PC-3 (cell line): Measurements from ENCODE around the gene SPACA6. TPM values are rescaled to one million over a fixed set of nuclear protein-coding genes. Genes with fewer than 3 reads are reported as not detected.

Experiments
- ATAC-seq: fragments of 200-7000 bp; cut with Tn5 transposase; 2 replicates; pipeline ENCODE4 v1.9.1; 2020; ENCODE audit warnings: mild to moderate bottlenecking, moderate library complexity
- BruUV-seq: library from RNA; stranded (reverse); fragments of 400-500 nt; replicated peaks from 2 replicates; lab custom pipeline; 2021; lab: Mats Ljungman, UMichigan
- CTCF ChIA-PET: fragments of 300-600 bp; sonication (Branson Sonifier 250); formaldehyde crosslinking; loops from one replicate; lab custom pipeline; 2022; ENCODE audit warnings: antibody characterized with exemption; lab: Charles Lee
- POLR2A ChIA-PET: fragments of 300-600 bp; sonication (Branson Sonifier 250); formaldehyde crosslinking; loops from one replicate; lab custom pipeline; 2022; ENCODE audit warnings: antibody characterized with exemption; ENCODE audit not compliant: unreplicated experiment; lab: Charles Lee
- DNase-seq: peaks from one replicate; pipeline ENCODE4 v3.0.0-alpha.2; 2015
- H2AFZ ChIP-seq: fragments of 300-600 bp; sonication (generic); 2 replicates; pipeline ENCODE4 v1.6.0; 2016; ENCODE audit warnings: antibody characterized with exemption, low read length
- H3F3A ChIP-seq: fragments of 300-600 bp; sonication (generic); one replicate; pipeline ENCODE4 v1.6.0; 2017; ENCODE audit warnings: antibody characterized with exemption, low read length, control low read depth, mild to moderate bottlenecking; ENCODE audit not compliant: unreplicated experiment
- H3K27ac ChIP-seq: fragments of 300-600 bp; sonication (generic); 2 replicates; pipeline ENCODE4 v1.5.1; 2016; ENCODE audit warnings: mild to moderate bottlenecking, low read length
- H3K27me3 ChIP-seq: fragments of 300-600 bp; sonication (generic); 2 replicates; pipeline ENCODE4 v1.6.1; 2016; ENCODE audit warnings: low read length, mixed read lengths
- H3K36me3 ChIP-seq: fragments of 300-600 bp; sonication (generic); 2 replicates; pipeline ENCODE4 v1.6.1; 2016; ENCODE audit warnings: low read depth, mixed run types, low read length, mixed read lengths
- H3K4me1 ChIP-seq: fragments of 300-600 bp; sonication (generic); 2 replicates; pipeline ENCODE4 v1.5.1; 2016; ENCODE audit warnings: low read length; ENCODE audit not compliant: insufficient read depth
- H3K4me2 ChIP-seq: fragments of 300-600 bp; sonication (generic); 2 replicates; pipeline ENCODE4 v1.6.0; 2016; ENCODE audit warnings: low read length
- H3K4me3 ChIP-seq: fragments of 300-600 bp; sonication (generic); 2 replicates; pipeline ENCODE4 v1.5.1; 2016; ENCODE audit warnings: mild to moderate bottlenecking, low read length, mixed read lengths
- H3K79me2 ChIP-seq: fragments of 300-600 bp; sonication (generic); 2 replicates; pipeline ENCODE4 v1.6.1; 2017; ENCODE audit warnings: low read length, mixed read lengths
- H3K9ac ChIP-seq: fragments of 300-600 bp; sonication (generic); 2 replicates; pipeline ENCODE4 v1.6.0; 2016; ENCODE audit warnings: mild to moderate bottlenecking, low read length
- H3K9me2 ChIP-seq: fragments of 300-600 bp; sonication (generic); replicated peaks from 2 replicates; pipeline ENCODE4 v1.6.1; 2016; ENCODE audit warnings: mixed run types, low read length, mixed read lengths
- H3K9me3 ChIP-seq: fragments of 300-600 bp; sonication (generic); 2 replicates; pipeline ENCODE4 v1.6.1; 2016; ENCODE audit warnings: low read length, mixed read lengths
- H4K20me1 ChIP-seq: fragments of 300-600 bp; sonication (generic); 2 replicates; pipeline ENCODE4 v1.6.1; 2016; ENCODE audit warnings: low read length, mixed read lengths
- EZH2 ChIP-seq: fragments of 300-600 bp; sonication (generic); IDR thresholded peaks from one replicate; pipeline ENCODE4 v1.6.1; 2017; ENCODE audit warnings: antibody characterized with exemption, mild to moderate bottlenecking, low read length; ENCODE audit not compliant: unreplicated experiment
- EZH2phosphoT487 ChIP-seq: fragments of 300-600 bp; sonication (generic); IDR thresholded peaks from 2 replicates; pipeline ENCODE4 v1.6.1; 2018; ENCODE audit warnings: mild to moderate bottlenecking, antibody characterized with exemption, low read length, borderline replicate concordance
- intact Hi-C: fragments of 100-400 bp; cut with micrococcal nuclease; formaldehyde crosslinking; loops from 2 replicates; pipeline ENCODE4 v1.9.0; 2023
- total RNA-seq: library from RNA; depleted of rRNA; stranded (reverse); fragments of >200 nt; gene quantifications from 2 replicates; pipeline ENCODE4 v1.2.3, GENCODE V29; 2014
- TF ChIP-seq, protein P1 (sequence below): fragments of 300-600 bp; sonication (generic); conservative IDR thresholded peaks from 2 replicates; pipeline ENCODE4 v1.5.1; 2017; ENCODE audit warnings: antibody characterized with exemption, low read depth, mild to moderate bottlenecking, low read length

Gene SPACA6
- total RNA-seq, 1 experiment from 2014 or later: 10.1 TPM

DNA sequence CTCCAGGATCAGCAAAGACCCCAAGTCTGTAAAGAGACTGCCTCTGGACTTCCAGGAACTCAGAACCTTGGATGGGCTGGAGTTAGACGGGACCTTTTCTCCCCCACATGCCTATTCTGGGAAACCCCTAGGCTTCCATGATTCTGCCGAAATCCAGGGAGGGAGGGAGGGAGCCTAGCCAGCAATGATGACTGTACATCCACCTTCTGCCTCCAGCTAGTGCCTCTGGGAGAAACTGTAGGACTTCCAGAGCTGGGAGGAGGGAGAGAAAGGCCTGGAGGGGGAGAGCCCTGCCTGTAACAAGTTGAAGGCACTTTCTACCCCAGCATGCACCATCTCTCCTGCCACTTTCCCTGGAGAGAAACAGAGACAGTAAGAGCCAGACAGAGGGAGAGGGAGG lies 36.7 kb downstream of the SPACA6 start:
- Histone ChIP-seq H3K9ac (no peak overlapping the region), H3K4me1 (peaks cover 6% of the 10 kb centered on the region; the same call in 1 of the 2 replicates), H3K9me3 (no peaks in the 10 kb centered on the region), H3K27me3 (peaks cover 23% of the 10 kb centered on the region), H4K20me1 (no peaks in the 10 kb centered on the region), H3K36me3 (no peaks in the 10 kb centered on the region), H3K4me2 (no peak overlapping the region), H3K9me2 (no peaks in the 10 kb centered on the region), H3F3A (no peaks in the 10 kb centered on the region), H2AFZ (no peak overlapping the region), H3K27ac (no peak overlapping the region), H3K79me2 (no peaks in the 10 kb centered on the region), H3K4me3 (no peak overlapping the region)
- no TSS peak for BruUV-seq
- ATAC-seq (no peak), DNase-seq (no peak)
- POLR2A ChIA-PET: no interaction called here
- intact Hi-C loops: no loop called here
- CTCF ChIA-PET: no interaction called here
- TF ChIP-seq EZH2: no peak
- no peak for TF ChIP-seq EZH2phosphoT487
- TF ChIP-seq, protein P1, sequence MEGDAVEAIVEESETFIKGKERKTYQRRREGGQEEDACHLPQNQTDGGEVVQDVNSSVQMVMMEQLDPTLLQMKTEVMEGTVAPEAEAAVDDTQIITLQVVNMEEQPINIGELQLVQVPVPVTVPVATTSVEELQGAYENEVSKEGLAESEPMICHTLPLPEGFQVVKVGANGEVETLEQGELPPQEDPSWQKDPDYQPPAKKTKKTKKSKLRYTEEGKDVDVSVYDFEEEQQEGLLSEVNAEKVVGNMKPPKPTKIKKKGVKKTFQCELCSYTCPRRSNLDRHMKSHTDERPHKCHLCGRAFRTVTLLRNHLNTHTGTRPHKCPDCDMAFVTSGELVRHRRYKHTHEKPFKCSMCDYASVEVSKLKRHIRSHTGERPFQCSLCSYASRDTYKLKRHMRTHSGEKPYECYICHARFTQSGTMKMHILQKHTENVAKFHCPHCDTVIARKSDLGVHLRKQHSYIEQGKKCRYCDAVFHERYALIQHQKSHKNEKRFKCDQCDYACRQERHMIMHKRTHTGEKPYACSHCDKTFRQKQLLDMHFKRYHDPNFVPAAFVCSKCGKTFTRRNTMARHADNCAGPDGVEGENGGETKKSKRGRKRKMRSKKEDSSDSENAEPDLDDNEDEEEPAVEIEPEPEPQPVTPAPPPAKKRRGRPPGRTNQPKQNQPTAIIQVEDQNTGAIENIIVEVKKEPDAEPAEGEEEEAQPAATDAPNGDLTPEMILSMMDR: no peak

DNA sequence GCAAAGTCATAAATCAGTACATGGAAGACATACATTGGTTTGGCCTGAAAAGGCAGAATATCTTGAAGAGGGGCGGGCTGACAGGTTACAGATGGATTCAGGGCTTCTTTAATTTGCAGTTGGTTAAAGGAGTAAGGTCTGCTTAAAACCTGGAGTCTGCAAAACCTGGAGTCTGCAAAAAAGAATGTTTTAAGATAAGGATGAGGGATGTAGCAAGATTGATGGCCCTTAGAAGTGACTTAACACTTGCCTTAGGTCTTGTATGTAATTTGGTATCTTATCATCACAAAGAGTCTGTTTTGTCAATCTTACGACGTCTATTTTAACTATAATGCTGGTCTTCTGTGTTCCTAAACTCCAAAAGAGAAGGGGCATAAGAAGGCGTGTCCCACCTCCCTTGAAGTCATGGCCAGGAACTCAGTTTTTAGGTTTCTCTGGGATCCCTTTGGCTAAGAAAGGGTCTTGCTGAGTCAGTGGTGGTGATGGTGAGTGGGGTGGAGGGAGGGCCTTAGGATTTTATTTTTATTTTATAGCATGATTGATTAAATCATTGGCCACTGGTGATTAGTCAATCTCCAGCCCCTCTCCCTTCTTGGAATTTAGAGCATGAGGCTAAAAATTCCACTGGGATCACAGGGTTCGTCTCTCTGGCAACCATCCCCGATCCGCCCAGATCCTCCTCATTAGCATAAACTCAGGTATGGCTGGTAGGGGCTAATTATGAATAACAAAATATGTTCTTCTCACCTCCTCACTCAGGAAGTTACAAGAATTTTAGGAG lies 40.8 kb downstream of the SPACA6 start:
- POLR2A ChIA-PET: no interaction called here
- no TSS peak for BruUV-seq
- no peaks in the 10 kb centered on the region for H4K20me1 ChIP-seq
- H3K4me3 ChIP-seq: no peak overlapping the region
- CTCF ChIA-PET: interaction anchor here (0.6 kb wide), 1 partner anchor 75 kb away, joined by 3 read pairs; no protein-coding TSS in a partner anchor
- intact Hi-C loops: no loop called here
- H3K4me2 ChIP-seq: no peak overlapping the region
- no peaks in the 10 kb centered on the region for H3F3A ChIP-seq
- no peaks in the 10 kb centered on the region for H3K9me3 ChIP-seq
- H3K4me1 ChIP-seq: no peaks in the 10 kb centered on the region
- H3K27me3 ChIP-seq: peaks cover 37% of the 10 kb centered on the region
- TF ChIP-seq EZH2phosphoT487: no peak
- TF ChIP-seq, protein P1: no peak
- TF ChIP-seq EZH2: no peak
- no peaks in the 10 kb centered on the region for H3K36me3 ChIP-seq
- DNase-seq: no peak
- ATAC-seq: no peak
- H3K9me2 ChIP-seq: no peaks in the 10 kb centered on the region
- no peak overlapping the region for H3K9ac ChIP-seq
- no peak overlapping the region for H3K27ac ChIP-seq
- no peak overlapping the region for H2AFZ ChIP-seq
- no peaks in the 10 kb centered on the region for H3K79me2 ChIP-seq
